Activated T-helper 1 cell treated with Interleukin-2 at 50 U/mL for 16 hours (primary cell): ENCODE measurements around the gene TP53TG5.

Source experiments
- DNase-seq: peaks from one replicate; pipeline ENCODE4 v3.0.0-alpha.2; 2020; ENCODE audit warnings: low read depth

The TP53TG5 gene

GRCh38 chr20:45345104-45345936, 32.8 kb downstream of the TP53TG5 start:
- no peak for DNase-seq

DNA sequence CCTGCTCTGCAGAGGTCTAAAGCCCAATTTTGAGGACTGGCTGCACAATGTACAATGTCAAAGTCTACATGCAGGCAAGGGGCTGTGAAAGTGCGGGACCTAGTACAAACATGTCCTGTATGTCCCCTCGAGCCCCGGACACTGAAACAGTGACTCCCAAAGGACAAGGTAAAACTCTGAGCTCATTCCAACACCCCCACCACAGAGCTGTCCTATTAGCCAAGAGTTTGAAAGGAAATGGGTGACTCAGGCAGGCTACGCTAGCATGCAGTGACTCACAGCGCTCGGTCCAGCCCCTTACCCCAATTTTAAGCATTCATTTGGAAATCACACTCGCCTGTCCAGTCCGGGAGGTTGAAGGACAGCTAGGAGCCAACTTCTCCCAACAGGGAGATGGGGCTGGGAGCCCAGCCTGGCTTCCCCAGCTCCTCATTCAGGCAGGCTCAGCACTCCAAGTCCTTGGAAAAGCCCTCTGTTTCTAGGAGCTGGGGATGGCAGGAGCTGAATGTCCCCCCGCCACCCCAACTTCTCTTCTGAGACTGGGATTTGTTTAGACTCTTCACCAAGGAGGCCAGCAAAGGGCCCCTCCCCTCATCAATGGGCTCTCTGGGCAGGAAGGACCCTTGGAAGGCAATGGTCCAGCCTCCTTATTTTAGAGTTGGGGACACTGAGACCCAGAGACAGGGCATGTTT, 33.8 kb downstream of the TP53TG5 start:
- DNase-seq = no peak

GRCh38 chr20:45343532-45344167, 34.5 kb downstream of the TP53TG5 start:
- no peak for DNase-seq

GRCh38 chr20:45342855-45343531, 35.1 kb downstream of the TP53TG5 start:
- no peak for DNase-seq

DNA sequence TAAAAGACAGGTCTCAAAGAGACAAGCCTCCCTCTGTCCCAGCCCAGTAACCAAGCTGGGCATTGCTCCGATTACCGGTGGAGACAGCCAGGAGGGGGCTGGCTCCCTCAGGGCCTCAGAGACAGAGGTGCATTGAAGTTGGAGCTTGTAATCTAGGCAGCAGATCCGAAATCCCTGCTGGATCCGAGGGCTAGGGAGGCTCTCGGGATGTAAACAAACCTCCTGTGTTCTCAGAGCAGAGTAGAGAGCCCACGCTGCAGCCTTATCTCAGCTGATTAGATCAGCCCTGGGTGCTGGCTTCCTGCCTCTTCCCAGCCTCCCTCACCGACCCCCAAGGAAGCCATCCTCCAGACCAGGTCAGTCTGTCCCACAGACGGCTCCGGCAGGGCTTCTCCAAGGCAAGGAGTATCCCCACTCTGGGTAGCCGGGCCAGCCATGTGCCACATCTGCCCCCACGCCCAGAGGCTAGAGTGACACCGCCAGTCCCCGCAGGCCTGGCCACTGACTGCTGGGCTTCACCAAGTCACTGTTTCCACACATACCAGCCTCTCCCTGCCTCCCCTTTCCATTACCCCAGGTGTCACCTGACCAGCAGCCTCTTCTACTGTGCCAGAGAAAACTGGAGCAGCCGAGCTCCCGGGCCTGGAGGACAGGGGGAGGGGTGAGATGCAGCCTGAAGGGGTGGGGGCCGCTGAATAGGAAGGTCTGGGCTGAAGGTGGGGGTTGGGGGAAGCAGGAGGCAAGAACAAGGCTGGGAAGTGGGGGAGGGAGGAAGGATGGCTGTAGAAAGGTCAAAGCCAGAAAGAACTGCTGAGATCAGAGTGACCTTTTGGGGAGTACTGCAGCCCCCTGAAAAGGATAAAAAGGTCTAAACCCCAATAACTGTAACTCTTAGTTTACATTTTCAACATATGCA, 35.9 kb downstream of the TP53TG5 start:
- DNase-seq = no peak

- DNase-seq = no peak
Measured at GRCh38 chr20:45341579-45341938, 36.6 kb downstream of the TP53TG5 start.

DNA sequence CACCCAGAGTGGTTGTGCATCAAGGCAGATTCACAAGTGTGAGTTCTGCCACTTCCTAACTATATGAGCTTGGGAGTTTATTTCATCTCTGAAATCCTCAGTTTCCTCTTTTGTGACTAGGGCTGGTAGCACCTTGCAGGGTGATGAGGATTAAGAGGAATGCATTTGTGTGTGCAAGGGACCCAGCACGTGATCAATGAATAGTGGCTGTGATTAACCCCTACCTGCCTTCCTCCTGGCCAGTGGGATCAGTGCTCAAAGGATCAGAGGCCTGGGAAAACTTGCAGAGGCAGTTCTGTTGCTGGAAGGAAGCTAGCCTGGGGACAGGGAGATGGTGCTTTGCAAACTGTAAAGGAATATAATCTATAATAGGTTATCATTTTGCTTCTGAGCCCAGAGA, 37.2 kb downstream of the TP53TG5 start:
- no peak for DNase-seq

DNA sequence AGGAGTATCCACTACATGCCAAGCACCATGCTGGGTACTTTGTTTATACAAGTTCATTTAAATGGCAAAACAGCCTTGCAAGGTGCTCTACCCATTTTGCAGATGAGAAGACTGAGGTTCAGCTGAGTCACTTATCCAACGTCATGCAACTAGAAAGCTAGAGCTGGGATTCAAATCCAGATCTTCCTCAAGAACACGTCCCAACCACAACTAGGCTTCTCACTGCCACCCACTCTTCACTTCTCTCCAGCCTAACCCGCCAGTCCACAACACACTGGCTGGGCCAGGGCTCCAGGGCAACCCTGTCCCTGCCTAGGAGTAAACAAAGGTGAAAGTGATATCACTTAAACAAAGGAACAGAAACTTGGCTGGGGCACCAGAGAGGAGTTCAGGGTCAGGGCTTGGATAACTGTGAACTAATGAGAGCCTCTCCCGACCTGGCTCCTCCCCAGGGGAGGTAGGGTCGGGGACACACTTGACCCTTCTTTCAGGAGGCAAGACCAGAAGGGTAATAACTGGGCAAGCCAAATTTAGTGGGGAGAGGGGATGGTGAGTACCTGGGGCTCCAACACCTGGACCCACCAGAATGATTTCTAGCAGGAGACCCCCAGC, 37.8 kb downstream of the TP53TG5 start:
- DNase-seq = no peak

DNA sequence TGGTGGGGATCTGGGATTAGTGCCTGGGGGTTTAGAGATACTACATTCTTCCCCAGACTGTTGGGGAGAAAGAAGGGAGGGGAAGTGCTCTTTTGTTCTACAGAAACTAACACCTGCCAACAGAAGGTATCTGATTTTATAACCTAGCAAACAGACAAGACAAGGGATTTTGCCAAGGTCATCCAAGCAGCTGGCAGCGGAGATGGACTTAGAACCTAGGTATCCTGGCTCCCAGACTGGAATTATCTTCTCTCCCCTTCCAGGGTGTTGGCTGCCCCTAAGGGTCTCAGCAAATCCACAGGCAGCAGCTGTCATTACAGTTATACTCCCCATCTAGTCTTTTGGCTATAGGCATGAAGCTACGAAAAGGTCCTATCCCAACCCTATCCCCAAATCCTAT, 38.3 kb downstream of the TP53TG5 start:
- DNase-seq = no peak

GRCh38 chr20:45339084-45339483, 39.0 kb downstream of the TP53TG5 start:
- no peak for DNase-seq

DNA sequence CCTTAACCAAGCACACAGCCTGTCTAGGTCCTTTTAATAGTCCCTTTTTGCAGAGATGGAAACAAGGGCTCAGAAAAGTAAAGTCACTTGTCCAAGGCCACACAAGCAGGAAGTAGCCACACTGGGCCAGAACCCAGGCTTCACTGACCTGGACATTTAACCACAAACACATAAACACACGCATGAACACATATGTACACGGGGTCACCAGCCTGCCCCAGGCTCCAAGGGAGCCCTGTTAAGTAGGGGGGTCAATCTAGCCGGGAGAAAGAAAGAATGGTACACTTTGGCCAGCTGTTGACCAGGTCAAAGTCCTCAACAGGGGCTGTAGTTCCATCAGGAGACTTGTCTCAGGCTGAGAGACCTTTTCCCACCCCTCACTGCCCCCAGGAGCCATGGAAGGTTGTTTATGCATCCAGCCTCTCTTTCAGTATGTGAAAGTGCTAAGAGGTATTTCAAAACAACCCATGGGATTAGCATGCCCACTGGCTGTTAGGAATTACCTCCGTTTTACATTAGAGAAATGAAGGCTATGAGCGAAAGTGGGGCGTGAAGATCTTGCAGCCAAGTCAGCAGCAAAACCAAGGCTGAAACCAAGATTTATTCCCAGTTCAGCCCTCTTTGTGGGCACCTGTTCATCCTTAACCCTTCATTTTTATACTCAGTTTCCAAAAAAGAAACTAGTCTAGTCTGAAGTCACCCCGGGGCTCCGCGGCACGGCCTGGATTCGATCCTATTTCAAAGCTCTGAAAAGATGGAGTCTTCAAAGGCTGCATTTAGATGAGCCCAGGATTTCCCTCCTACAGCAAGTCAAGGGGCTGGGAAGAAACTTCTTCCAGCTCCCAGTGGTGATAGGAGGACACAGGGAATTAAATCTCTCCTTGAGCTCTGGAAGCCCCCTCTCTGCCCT, 39.7 kb downstream of the TP53TG5 start:
- no peak for DNase-seq

DNA sequence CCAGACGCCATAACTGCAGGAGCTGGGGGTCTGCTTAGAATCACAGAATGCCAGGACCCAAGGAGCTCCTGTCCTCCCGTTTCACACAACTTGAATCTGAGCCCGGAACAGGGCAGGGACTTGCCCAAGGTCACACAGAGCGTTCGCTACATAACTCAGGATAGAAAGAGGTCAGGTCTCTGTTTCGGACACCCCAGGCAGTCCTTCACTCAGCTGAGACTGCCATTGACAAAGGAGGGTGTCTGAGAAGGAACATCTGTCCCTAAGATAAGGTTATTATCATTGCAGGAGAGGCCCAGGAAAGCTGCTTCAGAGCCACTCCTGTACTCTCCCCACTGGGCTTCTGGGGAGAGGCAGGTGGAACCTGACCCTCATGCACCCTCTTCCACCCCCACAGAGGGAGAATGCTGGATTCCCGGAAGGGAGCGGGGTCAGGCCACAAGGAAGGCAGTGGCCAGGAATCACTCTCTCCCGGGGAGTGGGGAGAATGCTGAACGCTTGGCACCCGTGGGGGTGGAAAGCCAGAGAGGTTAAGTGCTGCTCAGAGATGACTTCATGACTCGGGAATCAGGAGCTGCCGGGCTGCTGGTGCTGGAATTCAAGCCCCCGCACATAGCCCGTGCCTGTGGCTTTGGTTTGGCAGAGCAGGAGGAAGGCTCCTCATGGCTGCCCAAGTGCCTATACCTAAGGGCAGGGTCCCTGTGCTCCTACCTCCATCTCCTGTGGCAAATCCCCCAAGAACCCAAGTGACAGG, 40.6 kb downstream of the TP53TG5 start:
- DNase-seq = no peak

GRCh38 chr20:45336530-45337366, 41.4 kb downstream of the TP53TG5 start:
- no peak for DNase-seq

- no peak for DNase-seq
Measured at GRCh38 chr20:45330476-45330875, 47.6 kb downstream of the TP53TG5 start.

GRCh38 chr20:45329497-45330319, 48.4 kb downstream of the TP53TG5 start:
- DNase-seq = no peak

- no peak for DNase-seq
Measured at GRCh38 chr20:45328451-45328850, 49.7 kb downstream of the TP53TG5 start.

DNA sequence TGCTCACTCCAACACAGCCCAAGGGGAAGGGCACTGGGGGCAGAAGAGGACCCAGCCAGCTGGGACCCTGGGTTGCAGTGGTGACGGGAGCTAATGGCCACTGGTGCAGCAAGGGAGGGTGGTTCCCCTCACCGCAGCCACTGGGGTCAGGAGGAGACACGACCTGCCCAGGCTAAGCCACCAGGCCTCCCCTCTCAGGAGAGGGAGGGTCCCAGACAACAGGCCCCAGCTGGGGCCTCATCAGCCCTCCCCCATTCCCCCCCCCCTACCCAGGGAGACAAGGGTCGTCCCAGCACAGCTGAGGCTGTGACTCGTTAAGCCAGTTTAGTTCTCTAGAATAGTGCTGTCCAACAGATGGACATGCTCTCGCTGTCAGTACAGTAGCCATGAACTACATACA, 52.8 kb downstream of the TP53TG5 start:
- no peak for DNase-seq
